ENCODE results near the gene DYRK1A. TPM values are rescaled to one million over a fixed set of nuclear protein-coding genes. Genes with fewer than 3 reads are reported as not detected.
A peak's percentile ranks its signal among the peaks of the same experiment; 100 is the strongest.

The DYRK1A gene
- total and polyA plus RNA-seq, 2 of the 13 experiments (the other 11 are each of a cell fraction or from before 2014, with no cell fraction given): 24.6 to 34.2 TPM

- TF ChIP-seq ZMYM3 (CRISPR knock-in tag; IDR thresholded peaks at IDR 0.05): no peak
- peak; percentile 94 for TF ChIP-seq ZBTB33 (CRISPR knock-in tag; IDR thresholded peaks at IDR 0.05)
- peaks cover 41% of the 10 kb centered on the region for H3K4me1 ChIP-seq (ENCODE audit: insufficient read depth, low read length)
- no peaks in the 10 kb centered on the region for H3K27me3 ChIP-seq (ENCODE audit: control insufficient read depth in 1 of 2, insufficient read depth in 2 of 2, low read length in 2 of 2)
- 0 out of 5 replicates have a peak, but pooled peaks cover 0 to 3% of the 10 kb centered on the region in 2 experiments for H3K36me3 ChIP-seq (replicated peaks in 1 of 2; ENCODE audit: control insufficient read depth in 1 of 2, insufficient read depth in 2 of 2, low read length in 2 of 2)
- DNase-seq (ENCODE audit: low spot score) (no peak), FAIRE-seq (no peak), ATAC-seq (no peak)
- no peak overlapping the region for H3K27ac ChIP-seq (ENCODE audit: extremely low read length, insufficient read depth, low read length)
- intact Hi-C loops (cut with micrococcal nuclease; ENCODE audit: unreplicated experiment): loop anchor here (5.0 kb wide), 1 partner anchor 56 kb away; no protein-coding TSS in a partner anchor
- peaks cover 88% of the 10 kb centered on the region for H3K79me2 ChIP-seq (ENCODE audit: insufficient read depth, low read length)
- ChIA-PET CTCF (ENCODE audit: low intra/inter-chr PET ratio, low total read pairs) (no interaction called here), POLR2A (interaction anchor here (1.0 kb wide), 1 partner anchor 166 kb away, joined by 3 read pairs; the partner anchor contains the start of gene VPS26C)
- H3K9ac ChIP-seq (ENCODE audit: insufficient read depth, low read depth, low read length): no peak overlapping the region
- WGBS (ENCODE audit: low lambda C conversion rate): 92% methylated on average over 5 of the region's 5 CpGs
- H3K9me3 ChIP-seq (ENCODE audit: low read length): no peaks in the 10 kb centered on the region
- H3K4me3 ChIP-seq (replicated peaks in 1 of 3; ENCODE audit: insufficient read depth in 1 of 3, low read depth in 2 of 3, low read length in 3 of 3): no peak overlapping the region
- no peak overlapping the region for H3K4me2 ChIP-seq (ENCODE audit: low read depth, low read length)
- BruUV-seq (replicated peaks): no TSS peak
- peaks cover 46% of the 10 kb centered on the region for H4K20me1 ChIP-seq (ENCODE audit: insufficient read depth, low read length)
- H2AFZ ChIP-seq (ENCODE audit: low read length): no peak overlapping the region
- in situ Hi-C loops (cut with HindIII; ENCODE audit: extremely low pct_ligation_motif_present, low pct_unique_long_range_greater_than_20kb): no loop called here
Measured at GRCh38 chr21:37432710-37433455, 66.3 kb downstream of the DYRK1A start.

- 95% methylated on average over 5 of the region's 5 CpGs for WGBS (ENCODE audit: low lambda C conversion rate)
- H3K9ac ChIP-seq (ENCODE audit: insufficient read depth, low read depth, low read length): no peak overlapping the region
- ChIA-PET CTCF (ENCODE audit: low intra/inter-chr PET ratio, low total read pairs) (no interaction called here), POLR2A (interaction anchor here (1.0 kb wide), 1 partner anchor 166 kb away, joined by 3 read pairs; the partner anchor contains the start of gene VPS26C)
- FAIRE-seq (no peak), DNase-seq (ENCODE audit: low spot score) (no peak), ATAC-seq (no peak)
- H3K9me3 ChIP-seq (ENCODE audit: low read length): no peaks in the 10 kb centered on the region
- H3K36me3 ChIP-seq (replicated peaks in 1 of 2; ENCODE audit: control insufficient read depth in 1 of 2, insufficient read depth in 2 of 2, low read length in 2 of 2): no peaks in the 10 kb centered on the region
- H2AFZ ChIP-seq (ENCODE audit: low read length): no peak overlapping the region
- peaks cover 46% of the 10 kb centered on the region for H3K4me1 ChIP-seq (ENCODE audit: insufficient read depth, low read length)
- in situ Hi-C loops (cut with HindIII; ENCODE audit: extremely low pct_ligation_motif_present, low pct_unique_long_range_greater_than_20kb): no loop called here
- peaks cover 92% of the 10 kb centered on the region for H3K79me2 ChIP-seq (ENCODE audit: insufficient read depth, low read length)
- peaks cover 48% of the 10 kb centered on the region for H4K20me1 ChIP-seq (ENCODE audit: insufficient read depth, low read length)
- no peak overlapping the region for H3K4me2 ChIP-seq (ENCODE audit: low read depth, low read length)
- no peaks in the 10 kb centered on the region for H3K27me3 ChIP-seq (ENCODE audit: control insufficient read depth in 1 of 2, insufficient read depth in 2 of 2, low read length in 2 of 2)
- H3K4me3 ChIP-seq (replicated peaks in 1 of 3; ENCODE audit: insufficient read depth in 1 of 3, low read depth in 2 of 3, low read length in 3 of 3): no peak overlapping the region
- intact Hi-C loops (cut with micrococcal nuclease; ENCODE audit: unreplicated experiment): loop anchor here (5.0 kb wide), 1 partner anchor 56 kb away; no protein-coding TSS in a partner anchor
- H3K27ac ChIP-seq (ENCODE audit: extremely low read length, insufficient read depth, low read length): no peak overlapping the region
- BruUV-seq (replicated peaks): no TSS peak
- TF ChIP-seq, protein P1, sequence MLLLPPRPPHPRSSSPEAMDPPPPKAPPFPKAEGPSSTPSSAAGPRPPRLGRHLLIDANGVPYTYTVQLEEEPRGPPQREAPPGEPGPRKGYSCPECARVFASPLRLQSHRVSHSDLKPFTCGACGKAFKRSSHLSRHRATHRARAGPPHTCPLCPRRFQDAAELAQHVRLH (CRISPR knock-in tag; IDR thresholded peaks at IDR 0.05; ENCODE audit: borderline replicate concordance, low read depth): no peak
- TF ChIP-seq ZNF83 (CRISPR knock-in tag; IDR thresholded peaks at IDR 0.05; ENCODE audit: borderline replicate concordance): no peak
- TF ChIP-seq BORCS8-MEF2B (CRISPR knock-in tag; IDR thresholded peaks at IDR 0.05): no peak
- TF ChIP-seq KLF12 (CRISPR knock-in tag; IDR thresholded peaks at IDR 0.05; ENCODE audit: borderline replicate concordance): no peak
- TF ChIP-seq, protein P2, sequence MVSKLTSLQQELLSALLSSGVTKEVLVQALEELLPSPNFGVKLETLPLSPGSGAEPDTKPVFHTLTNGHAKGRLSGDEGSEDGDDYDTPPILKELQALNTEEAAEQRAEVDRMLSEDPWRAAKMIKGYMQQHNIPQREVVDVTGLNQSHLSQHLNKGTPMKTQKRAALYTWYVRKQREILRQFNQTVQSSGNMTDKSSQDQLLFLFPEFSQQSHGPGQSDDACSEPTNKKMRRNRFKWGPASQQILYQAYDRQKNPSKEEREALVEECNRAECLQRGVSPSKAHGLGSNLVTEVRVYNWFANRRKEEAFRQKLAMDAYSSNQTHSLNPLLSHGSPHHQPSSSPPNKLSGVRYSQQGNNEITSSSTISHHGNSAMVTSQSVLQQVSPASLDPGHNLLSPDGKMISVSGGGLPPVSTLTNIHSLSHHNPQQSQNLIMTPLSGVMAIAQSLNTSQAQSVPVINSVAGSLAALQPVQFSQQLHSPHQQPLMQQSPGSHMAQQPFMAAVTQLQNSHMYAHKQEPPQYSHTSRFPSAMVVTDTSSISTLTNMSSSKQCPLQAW (CRISPR knock-in tag; IDR thresholded peaks at IDR 0.05): no peak
- TF ChIP-seq ZNF235 (CRISPR knock-in tag; IDR thresholded peaks at IDR 0.05; ENCODE audit: borderline replicate concordance): no peak
- no peak for TF ChIP-seq HDAC1 (CRISPR knock-in tag; IDR thresholded peaks at IDR 0.05)
- no peak for TF ChIP-seq ZNF296 (CRISPR knock-in tag; conservative IDR thresholded peaks at IDR 0.05)
- TF ChIP-seq NFYB (CRISPR knock-in tag; IDR thresholded peaks at IDR 0.05): no peak
- TF ChIP-seq MIER3 (CRISPR knock-in tag; IDR thresholded peaks at IDR 0.05; ENCODE audit: borderline replicate concordance): no peak
- TF ChIP-seq DPF2 (CRISPR knock-in tag; IDR thresholded peaks at IDR 0.05; ENCODE audit: borderline replicate concordance, low read depth): no peak
- no peak for TF ChIP-seq FOXK1 (CRISPR knock-in tag; IDR thresholded peaks at IDR 0.05; ENCODE audit: borderline replicate concordance, low read depth)
Measured at GRCh38 chr21:37433456-37433840, 66.9 kb downstream of the DYRK1A start.
